ENCODE results near the gene FILIP1L.

FILIP1L gene

GRCh38 chr3:99885851-99886250 lies 228.4 kb downstream of the FILIP1L start:
- no peak for DNase-seq (ENCODE audit: low spot score)

- no peak for DNase-seq (ENCODE audit: low spot score)
Measured at GRCh38 chr3:99885085-99885484, 229.2 kb downstream of the FILIP1L start.

GRCh38 chr3:99884484-99884883 lies 229.8 kb downstream of the FILIP1L start:
- DNase-seq (ENCODE audit: low spot score): no peak

- DNase-seq (ENCODE audit: low spot score): no peak
Measured at GRCh38 chr3:99883693-99884092, 230.6 kb downstream of the FILIP1L start.

- DNase-seq (ENCODE audit: low spot score): no peak
Measured at GRCh38 chr3:99883138-99883461, 231.2 kb downstream of the FILIP1L start.

- DNase-seq (ENCODE audit: low spot score): no peak
Measured at GRCh38 chr3:99882436-99883137, 231.7 kb downstream of the FILIP1L start.

- no peak for DNase-seq (ENCODE audit: low spot score)
Measured at GRCh38 chr3:99881121-99881524, 233.2 kb downstream of the FILIP1L start.

GRCh38 chr3:99879275-99879674 lies 235.0 kb downstream of the FILIP1L start:
- no peak for DNase-seq (ENCODE audit: low spot score)

- DNase-seq (ENCODE audit: low spot score): no peak
Measured at GRCh38 chr3:99878005-99878404, 236.3 kb downstream of the FILIP1L start.

- no peak for DNase-seq (ENCODE audit: low spot score)
Measured at GRCh38 chr3:99877031-99877579, 237.2 kb downstream of the FILIP1L start.

- DNase-seq (ENCODE audit: low spot score): peak; percentile 53
Measured at GRCh38 chr3:99875929-99876841, 238.1 kb downstream of the FILIP1L start.

- no peak for DNase-seq (ENCODE audit: low spot score)
Measured at GRCh38 chr3:99875581-99875928, 238.7 kb downstream of the FILIP1L start.

GRCh38 chr3:99874237-99875002 lies 239.9 kb downstream of the FILIP1L start:
- no peak for DNase-seq (ENCODE audit: low spot score)

GRCh38 chr3:99873269-99874102 lies 240.8 kb downstream of the FILIP1L start:
- no peak for DNase-seq (ENCODE audit: low spot score)

GRCh38 chr3:99872923-99873254 lies 241.4 kb downstream of the FILIP1L start:
- DNase-seq (ENCODE audit: low spot score): no peak

GRCh38 chr3:99871231-99872045 lies 242.9 kb downstream of the FILIP1L start:
- no peak for DNase-seq (ENCODE audit: low spot score)

GRCh38 chr3:99870712-99871111 lies 243.6 kb downstream of the FILIP1L start:
- DNase-seq (ENCODE audit: low spot score): no peak

- DNase-seq (ENCODE audit: low spot score): no peak
Measured at GRCh38 chr3:99869621-99870020, 244.7 kb downstream of the FILIP1L start.

GRCh38 chr3:99868311-99868646 lies 246.0 kb downstream of the FILIP1L start:
- DNase-seq (ENCODE audit: low spot score): no peak

- DNase-seq (ENCODE audit: low spot score): no peak
Measured at GRCh38 chr3:99867594-99868310, 246.5 kb downstream of the FILIP1L start.
